ENCODE data around the gene SRGAP2C.
"Not testable (repeated sequence)": the region's sequence is repeated elsewhere in the genome, so short reads cannot be mapped to it uniquely, and the experiment has no call there.

The SRGAP2C gene

DNA sequence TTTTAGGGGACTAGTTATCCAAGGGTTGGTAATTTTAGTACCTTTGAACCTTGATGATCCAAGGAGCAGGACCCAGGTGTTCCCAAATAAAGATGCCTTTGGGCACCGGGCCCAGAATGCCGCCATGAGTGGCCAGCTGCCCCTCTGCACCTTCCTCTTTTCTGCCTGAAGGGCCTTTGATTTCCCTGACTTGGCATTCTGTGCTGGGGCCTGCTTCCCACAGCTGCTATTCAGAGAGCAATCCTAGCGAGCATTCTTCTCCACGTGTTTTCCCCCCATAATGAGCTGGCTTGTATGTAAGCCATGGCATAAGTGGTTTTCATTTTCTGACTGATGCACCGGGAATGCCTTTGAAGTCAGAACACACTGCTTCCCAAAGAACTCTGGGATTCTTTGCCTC, 184.1 kb downstream of the SRGAP2C start:
- not testable (repeated sequence) for DNase-seq (ENCODE audit: extremely low read depth in 1 of 2, low read depth in 1 of 2)

- not testable (repeated sequence) for DNase-seq (ENCODE audit: extremely low read depth in 1 of 2, low read depth in 1 of 2)
Observed at GRCh38 chr1:121369959-121370358, 185.2 kb downstream of the SRGAP2C start.

DNA sequence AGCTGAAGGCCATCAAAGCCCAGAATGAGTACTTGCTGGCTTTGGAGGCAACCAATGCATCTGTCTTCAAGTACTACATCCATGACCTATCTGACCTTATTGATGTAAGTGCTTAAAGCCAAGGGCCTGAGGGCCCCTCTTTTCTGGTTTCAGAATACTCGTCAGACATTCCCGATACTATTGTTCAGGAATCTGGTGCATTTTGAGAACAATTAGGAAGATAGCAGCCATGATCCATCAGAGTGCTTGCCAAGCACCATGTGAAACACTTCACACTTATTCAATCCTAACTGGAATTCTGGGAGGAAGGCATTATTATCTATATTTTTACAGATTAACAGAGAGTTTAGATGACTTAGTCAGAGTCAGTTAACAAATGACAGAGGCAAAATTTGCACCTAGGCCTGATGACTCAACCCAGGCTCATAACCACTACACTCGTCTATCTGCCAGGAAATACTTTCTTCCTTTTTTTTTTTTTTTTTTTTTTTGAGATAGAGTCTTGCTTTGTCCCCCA, 190.1 kb downstream of the SRGAP2C start:
- DNase-seq (ENCODE audit: extremely low read depth in 1 of 2, low read depth in 1 of 2) = not testable (repeated sequence)

GRCh38 chr1:121376986-121377385, 192.2 kb downstream of the SRGAP2C start:
- DNase-seq (ENCODE audit: extremely low read depth in 1 of 2, low read depth in 1 of 2) = not testable (repeated sequence)

GRCh38 chr1:121378757-121379156, 194.0 kb downstream of the SRGAP2C start:
- not testable (repeated sequence) for DNase-seq (ENCODE audit: extremely low read depth in 1 of 2, low read depth in 1 of 2)

DNA sequence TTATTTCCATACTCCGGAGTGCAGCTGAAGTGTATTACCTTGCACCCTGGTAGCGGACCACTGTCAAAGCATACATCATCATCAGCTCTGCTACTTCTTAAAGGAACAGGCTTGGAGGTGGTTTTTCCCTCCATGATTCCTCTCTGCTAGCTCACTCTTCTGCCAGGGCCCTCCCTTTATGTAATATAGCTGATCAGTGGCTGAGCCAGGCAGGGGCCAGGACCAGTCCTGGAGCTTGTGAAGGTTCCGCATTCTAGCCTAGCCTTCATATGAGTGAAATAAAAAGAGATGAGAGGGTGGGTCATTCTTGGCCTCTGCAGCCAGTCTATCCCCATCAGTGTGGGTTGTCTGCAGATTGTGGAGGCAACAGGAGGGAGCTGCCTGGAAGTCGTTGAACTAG, 200.0 kb downstream of the SRGAP2C start:
- not testable (repeated sequence) for DNase-seq (ENCODE audit: extremely low read depth in 1 of 2, low read depth in 1 of 2)

GRCh38 chr1:121385162-121385561, 200.4 kb downstream of the SRGAP2C start:
- DNase-seq (ENCODE audit: extremely low read depth in 1 of 2, low read depth in 1 of 2) = not testable (repeated sequence)

DNA sequence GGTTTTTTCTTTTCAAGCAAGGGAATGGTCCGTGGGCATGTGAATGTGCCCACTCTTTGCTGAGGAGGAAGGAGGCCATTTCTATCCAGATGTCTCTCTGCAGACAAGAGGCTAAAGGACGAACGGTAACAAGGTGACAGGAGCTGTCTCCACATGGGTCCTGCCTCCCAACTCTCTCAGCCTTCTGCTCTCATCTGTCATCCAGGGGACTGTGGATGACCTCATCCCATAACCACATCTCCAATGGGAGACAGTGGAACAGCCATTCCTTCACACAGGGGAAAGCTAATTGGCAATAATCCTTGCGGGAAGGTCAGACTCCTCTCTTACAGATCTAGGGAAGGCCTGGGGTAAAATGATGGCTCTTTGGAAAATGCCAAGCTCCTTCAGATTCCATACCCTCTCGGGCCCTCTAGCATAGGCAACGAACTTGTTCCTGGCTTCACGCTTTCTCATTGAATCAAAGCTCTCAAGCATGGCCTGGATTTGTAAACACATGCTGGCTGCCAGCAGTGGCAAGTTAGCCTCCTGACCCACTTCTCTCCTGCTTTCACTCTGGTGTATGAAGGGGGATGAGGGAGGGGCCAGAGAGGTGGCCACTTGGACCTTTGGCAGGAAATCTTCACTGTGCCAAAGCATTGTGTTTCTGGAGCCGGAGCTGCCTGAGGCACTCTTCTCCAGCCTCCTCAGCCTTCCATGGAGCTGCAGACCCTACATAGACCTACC, 201.0 kb downstream of the SRGAP2C start:
- not testable (repeated sequence) for DNase-seq (ENCODE audit: extremely low read depth in 1 of 2, low read depth in 1 of 2)

GRCh38 chr1:121386319-121386948, 201.7 kb downstream of the SRGAP2C start:
- not testable (repeated sequence) for DNase-seq (ENCODE audit: extremely low read depth in 1 of 2, low read depth in 1 of 2)

DNA sequence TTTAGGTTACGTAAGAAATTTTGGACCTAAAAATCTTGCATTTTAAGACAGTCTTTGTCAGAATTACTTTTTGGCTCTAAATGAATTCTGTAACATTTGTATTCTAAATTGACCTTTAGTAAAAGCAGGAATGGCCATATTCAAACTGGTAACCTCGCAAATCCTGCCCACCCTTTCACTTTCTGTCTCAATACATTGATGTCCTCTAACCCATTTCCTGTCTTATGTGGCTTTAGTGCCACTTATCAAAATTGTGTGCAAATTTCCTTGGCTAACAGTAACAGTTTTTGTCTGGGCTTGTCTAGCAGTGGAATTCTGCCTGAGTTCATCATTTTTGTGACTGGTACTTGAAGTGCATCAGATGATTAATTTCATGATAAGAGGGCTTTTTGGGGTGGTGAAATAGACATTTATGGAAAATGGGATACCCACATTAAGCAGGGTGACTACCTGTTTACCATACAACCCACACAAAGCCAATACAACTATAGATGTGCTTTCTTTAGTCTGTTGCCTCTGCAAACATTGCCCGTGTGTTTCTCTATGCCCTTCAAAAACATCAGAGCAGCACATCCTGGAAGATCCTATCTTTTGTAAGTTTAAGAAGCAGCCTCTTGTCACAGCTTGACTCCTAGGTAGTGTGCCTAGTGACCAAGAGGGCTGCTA, 205.3 kb downstream of the SRGAP2C start:
- DNase-seq (ENCODE audit: extremely low read depth in 1 of 2, low read depth in 1 of 2) = not testable (repeated sequence)

- DNase-seq (ENCODE audit: extremely low read depth in 1 of 2, low read depth in 1 of 2) = not testable (repeated sequence)
Observed at GRCh38 chr1:121392130-121392529, 207.4 kb downstream of the SRGAP2C start.

- DNase-seq (ENCODE audit: extremely low read depth in 1 of 2, low read depth in 1 of 2) = not testable (repeated sequence)
Observed at GRCh38 chr1:121395718-121396201, 211.0 kb downstream of the SRGAP2C start.

GRCh38 chr1:121396335-121397081, 211.7 kb downstream of the SRGAP2C start:
- not testable (repeated sequence) for DNase-seq (ENCODE audit: extremely low read depth in 1 of 2, low read depth in 1 of 2)

- DNase-seq (ENCODE audit: extremely low read depth in 1 of 2, low read depth in 1 of 2) = not testable (repeated sequence)
Observed at GRCh38 chr1:121397101-121397500, 212.3 kb downstream of the SRGAP2C start.

DNA sequence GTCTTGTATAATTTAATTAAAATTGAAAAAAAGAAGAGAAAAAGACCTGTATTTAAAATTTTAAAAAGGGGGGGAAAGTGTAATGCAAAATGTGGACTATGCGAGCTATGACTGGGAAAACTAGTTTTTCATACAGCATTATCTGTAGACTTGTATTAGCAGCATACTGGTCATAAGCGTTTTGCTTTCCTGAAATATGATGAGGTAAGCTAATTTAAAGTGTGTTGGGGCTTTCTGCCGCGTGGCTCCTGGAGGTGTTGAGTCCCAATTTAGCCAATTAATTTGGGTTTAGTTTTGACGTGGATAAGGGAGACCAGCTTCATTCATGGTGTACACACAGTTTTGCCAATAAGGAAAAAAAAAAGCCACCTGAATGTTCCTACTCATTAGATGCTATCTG, 214.4 kb downstream of the SRGAP2C start:
- not testable (repeated sequence) for DNase-seq (ENCODE audit: extremely low read depth in 1 of 2, low read depth in 1 of 2)

- not testable (repeated sequence) for DNase-seq (ENCODE audit: extremely low read depth in 1 of 2, low read depth in 1 of 2)
Observed at GRCh38 chr1:121400108-121400507, 215.3 kb downstream of the SRGAP2C start.

DNA sequence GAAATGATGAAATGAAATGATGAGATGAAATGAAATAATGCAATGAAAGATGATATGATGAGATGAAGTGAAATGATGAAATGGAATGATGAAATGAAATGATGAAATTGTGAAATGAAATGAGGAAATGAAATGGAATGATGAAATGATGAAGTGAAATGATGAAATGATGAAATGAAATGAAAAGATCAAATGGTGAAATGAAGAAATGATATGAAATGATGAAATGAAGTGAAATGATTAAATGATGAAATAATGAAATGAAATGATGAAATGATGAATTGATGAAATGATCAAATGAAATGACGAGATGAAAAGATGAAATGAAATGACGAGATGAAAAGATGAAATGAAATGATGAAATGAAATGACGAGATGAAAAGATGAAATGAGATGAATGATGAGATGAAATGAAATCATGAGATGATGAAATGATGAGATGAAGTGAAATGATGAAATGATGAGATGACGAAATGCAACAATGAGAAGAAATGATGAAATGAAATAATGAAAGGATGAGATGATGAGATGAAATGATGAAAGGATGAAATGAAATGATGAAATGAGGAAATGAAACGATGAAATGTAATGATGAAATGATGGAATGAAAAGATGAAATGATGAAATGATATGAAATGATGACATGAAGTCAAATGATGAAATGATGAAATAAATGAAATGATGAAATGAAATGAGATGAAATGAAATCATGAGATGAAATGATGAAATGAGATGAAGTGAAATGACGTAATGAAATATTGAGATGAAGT, 216.0 kb downstream of the SRGAP2C start:
- not testable (repeated sequence) for DNase-seq (ENCODE audit: extremely low read depth in 1 of 2, low read depth in 1 of 2)

GRCh38 chr1:121401375-121401955, 216.7 kb downstream of the SRGAP2C start:
- DNase-seq (ENCODE audit: extremely low read depth in 1 of 2, low read depth in 1 of 2) = not testable (repeated sequence)

DNA sequence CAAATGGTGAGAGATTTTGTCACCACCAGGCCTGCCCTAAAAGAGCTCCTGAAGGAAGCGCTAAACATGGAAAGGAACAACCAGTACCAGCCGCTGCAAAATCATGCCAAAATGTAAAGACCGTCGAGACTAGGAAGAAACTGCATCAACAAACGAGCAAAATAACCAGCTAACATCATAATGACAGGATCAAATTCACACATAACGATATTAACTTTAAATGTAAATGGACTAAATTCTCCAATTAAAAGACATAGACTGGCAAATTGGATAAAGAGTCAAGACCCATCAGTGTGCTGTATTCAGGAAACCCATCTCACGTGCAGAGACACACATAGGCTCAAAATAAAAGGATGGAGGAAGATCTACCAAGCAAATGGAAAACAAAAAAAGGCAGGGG, 218.5 kb downstream of the SRGAP2C start:
- not testable (repeated sequence) for DNase-seq (ENCODE audit: extremely low read depth in 1 of 2, low read depth in 1 of 2)

All from activated CD8-positive, alpha-beta memory T cell treated with anti-CD3 and anti-CD28 coated beads for 1 hour (primary cell).